NB4 (cell line): ENCODE results near the gene PTPRG.
"Not testable (repeated sequence)": the region's sequence is repeated elsewhere in the genome, so short reads cannot be mapped to it uniquely, and the experiment has no call there.

Experiments
- CTCF ChIP-seq: IDR thresholded peaks from one replicate; pipeline ENCODE4 v1.5.1; 2012; ENCODE audit warnings: low read depth, low read length
- POLR2A ChIP-seq: IDR thresholded peaks from 2 replicates; pipeline ENCODE4 v1.6.1; 2011; ENCODE audit warnings: mild to moderate bottlenecking; ENCODE audit not compliant: insufficient read length; ENCODE audit errors: extremely low read depth

- not testable (repeated sequence) for TF ChIP-seq POLR2A, CTCF
These were observed 137.1 kb downstream of the PTPRG start for GRCh38 chr3:61698278-61699072.
